ENCODE data around the gene SRD5A1. TPM values are rescaled to one million over a fixed set of nuclear protein-coding genes. Genes with fewer than 3 reads are reported as not detected.

The SRD5A1 gene
- total RNA-seq, 1 donor from 2014 or later: 18.7 TPM

GRCh38 chr5:6682239-6682638, 49.0 kb downstream of the SRD5A1 start:
- no peak for DNase-seq (ENCODE audit: low read depth)

- DNase-seq (ENCODE audit: low read depth): no peak
Measured at GRCh38 chr5:6683241-6683640, 50.0 kb downstream of the SRD5A1 start.

- DNase-seq (ENCODE audit: low read depth): no peak
Measured at GRCh38 chr5:6684075-6684474, 50.8 kb downstream of the SRD5A1 start.

- no peak for DNase-seq (ENCODE audit: low read depth)
Measured at GRCh38 chr5:6686501-6686900, 53.3 kb downstream of the SRD5A1 start.

GRCh38 chr5:6686915-6687409, 53.7 kb downstream of the SRD5A1 start:
- peak; percentile 73 for DNase-seq (ENCODE audit: low read depth)

GRCh38 chr5:6687505-6687904, 54.3 kb downstream of the SRD5A1 start:
- DNase-seq (ENCODE audit: low read depth): no peak

- DNase-seq (ENCODE audit: low read depth): no peak
Measured at GRCh38 chr5:6692906-6693305, 59.7 kb downstream of the SRD5A1 start.

GRCh38 chr5:6698696-6699095, 65.5 kb downstream of the SRD5A1 start:
- DNase-seq (ENCODE audit: low read depth): no peak

GRCh38 chr5:6699357-6699756, 66.1 kb downstream of the SRD5A1 start:
- DNase-seq (ENCODE audit: low read depth): no peak

GRCh38 chr5:6700074-6700684, 66.9 kb downstream of the SRD5A1 start:
- DNase-seq (ENCODE audit: low read depth): no peak

- DNase-seq (ENCODE audit: low read depth): no peak
Measured at GRCh38 chr5:6700685-6701355, 67.6 kb downstream of the SRD5A1 start.

GRCh38 chr5:6701491-6701890, 68.3 kb downstream of the SRD5A1 start:
- DNase-seq (ENCODE audit: low read depth): no peak

GRCh38 chr5:6702633-6703032, 69.4 kb downstream of the SRD5A1 start:
- DNase-seq (ENCODE audit: low read depth): no peak

- DNase-seq (ENCODE audit: low read depth): no peak
Measured at GRCh38 chr5:6703806-6704205, 70.6 kb downstream of the SRD5A1 start.

- peak; percentile 89 for DNase-seq (ENCODE audit: low read depth)
Measured at GRCh38 chr5:6704361-6704851, 71.2 kb downstream of the SRD5A1 start.

GRCh38 chr5:6705088-6705487, 71.8 kb downstream of the SRD5A1 start:
- DNase-seq (ENCODE audit: low read depth): no peak

GRCh38 chr5:6705959-6706358, 72.7 kb downstream of the SRD5A1 start:
- no peak for DNase-seq (ENCODE audit: low read depth)

- no peak for DNase-seq (ENCODE audit: low read depth)
Measured at GRCh38 chr5:6707852-6708251, 74.6 kb downstream of the SRD5A1 start.

GRCh38 chr5:6708814-6709213, 75.6 kb downstream of the SRD5A1 start:
- peak; percentile 50 for DNase-seq (ENCODE audit: low read depth)

- DNase-seq (ENCODE audit: low read depth): no peak
Measured at GRCh38 chr5:6710070-6710469, 76.8 kb downstream of the SRD5A1 start.

- no peak for DNase-seq (ENCODE audit: low read depth)
Measured at GRCh38 chr5:6710551-6711318, 77.5 kb downstream of the SRD5A1 start.
